H9 (cell line): ENCODE measurements around the gene BCL7B. TPM values are rescaled to one million over a fixed set of nuclear protein-coding genes. Genes with fewer than 3 reads are reported as not detected.

Experiments used
- DNase-seq: peaks from one replicate; pipeline ENCODE4 v3.0.0-alpha.2; 2017
- H2AFZ ChIP-seq: one replicate; pipeline ENCODE4 v1.6.1; 2013; ENCODE audit warnings: mild to moderate bottlenecking, low read length, control low read depth, moderate library complexity
- H2AK5ac ChIP-seq: 2 replicates; pipeline ENCODE4 v1.6.1; 2013; ENCODE audit warnings: low read length, control low read depth, mixed read lengths; ENCODE audit not compliant: insufficient read length
- H2BK120ac ChIP-seq: one replicate; pipeline ENCODE4 v1.6.1; 2013; ENCODE audit warnings: low read depth, mild to moderate bottlenecking, low read length, control low read depth, inconsistent platforms; ENCODE audit not compliant: poor library complexity, severe bottlenecking
- H2BK12ac ChIP-seq: 2 replicates; pipeline ENCODE4 v1.6.1; 2013; ENCODE audit warnings: low read length, control low read depth, mixed read lengths, low read depth; ENCODE audit not compliant: insufficient read length
- H2BK15ac ChIP-seq: 2 replicates; pipeline ENCODE4 v1.6.1; 2013; ENCODE audit warnings: low read depth, low read length, control low read depth
- H2BK20ac ChIP-seq: one replicate; pipeline ENCODE4 v1.6.1; 2013; ENCODE audit warnings: low read depth, mild to moderate bottlenecking, low read length, control low read depth, inconsistent platforms; ENCODE audit not compliant: poor library complexity, severe bottlenecking
- H2BK5ac ChIP-seq: 2 replicates; pipeline ENCODE4 v1.6.1; 2013; ENCODE audit warnings: low read length, control low read depth, mixed read lengths; ENCODE audit not compliant: insufficient read length
- H3K14ac ChIP-seq: 2 replicates; pipeline ENCODE4 v1.6.1; 2013; ENCODE audit warnings: low read length, control low read depth; ENCODE audit not compliant: insufficient read depth
- H3K18ac ChIP-seq: 2 replicates; pipeline ENCODE4 v1.6.1; 2013; ENCODE audit warnings: low read depth, mild to moderate bottlenecking, mixed read lengths, low read length, control low read depth; ENCODE audit not compliant: insufficient read length
- H3K23ac ChIP-seq: 2 replicates; pipeline ENCODE4 v1.6.1; 2013; ENCODE audit warnings: low read length, control low read depth, mixed read lengths, low read depth; ENCODE audit not compliant: insufficient read length
- H3K23me2 ChIP-seq: 2 replicates; pipeline ENCODE4 v1.6.1; 2013; ENCODE audit warnings: low read depth, mild to moderate bottlenecking, mixed read lengths, low read length, control low read depth; ENCODE audit not compliant: insufficient read length, poor library complexity, severe bottlenecking
- H3K27ac ChIP-seq: 2 replicates; pipeline ENCODE4 v1.5.1; 2013; ENCODE audit warnings: low read length, control low read depth, mixed read lengths, low read depth; ENCODE audit not compliant: insufficient read length
- H3K27me3 ChIP-seq: 2 replicates; pipeline ENCODE4 v1.6.1; 2013; ENCODE audit warnings: low read length, control low read depth, inconsistent platforms; ENCODE audit not compliant: insufficient read depth
- H3K4ac ChIP-seq: 2 replicates; pipeline ENCODE4 v1.6.1; 2013; ENCODE audit warnings: low read depth, mild to moderate bottlenecking, control low read depth, inconsistent platforms, low read length, moderate library complexity
- H3K4me1 ChIP-seq: 2 replicates; pipeline ENCODE4 v1.6.1; 2013; ENCODE audit warnings: low read length, control low read depth, inconsistent platforms; ENCODE audit not compliant: insufficient read depth
- H3K4me2 ChIP-seq: 2 replicates; pipeline ENCODE4 v1.6.1; 2013; ENCODE audit warnings: low read length, control low read depth, mixed read lengths; ENCODE audit not compliant: insufficient read length, insufficient read depth
- H3K56ac ChIP-seq: 2 replicates; pipeline ENCODE4 v1.6.1; 2013; ENCODE audit warnings: low read depth, mild to moderate bottlenecking, mixed read lengths, low read length, control low read depth; ENCODE audit not compliant: insufficient read length
- H3K79me1 ChIP-seq: 2 replicates; pipeline ENCODE4 v1.6.1; 2013; ENCODE audit warnings: low read depth, mild to moderate bottlenecking, moderate library complexity, low read length, control low read depth, inconsistent platforms; ENCODE audit not compliant: insufficient read depth, poor library complexity, severe bottlenecking
- H3K79me2 ChIP-seq: 2 replicates; pipeline ENCODE4 v1.6.1; 2013; ENCODE audit warnings: low read length, control low read depth, inconsistent platforms; ENCODE audit not compliant: insufficient read depth
- H3K9ac ChIP-seq: 2 replicates; pipeline ENCODE4 v1.6.1; 2013; ENCODE audit warnings: low read length, control low read depth, mixed read lengths; ENCODE audit not compliant: insufficient read length; ENCODE audit errors: extremely low read depth
- H3K9me3 ChIP-seq: one replicate; pipeline ENCODE4 v1.6.1; 2013; ENCODE audit warnings: low read depth, low read length, inconsistent platforms; ENCODE audit not compliant: control insufficient read depth
- H3T11ph ChIP-seq: one replicate; pipeline ENCODE4 v1.6.1; 2013; ENCODE audit warnings: mild to moderate bottlenecking, low read length, control low read depth, inconsistent platforms
- H4K20me1 ChIP-seq: one replicate; pipeline ENCODE4 v1.6.1; 2013; ENCODE audit not compliant: control insufficient read depth, insufficient read length, insufficient read depth
- H4K5ac ChIP-seq: 2 replicates; pipeline ENCODE4 v1.6.1; 2013; ENCODE audit warnings: low read depth, mild to moderate bottlenecking, mixed read lengths, low read length, control low read depth; ENCODE audit not compliant: insufficient read length
- H4K8ac ChIP-seq: replicated peaks from 2 replicates; pipeline ENCODE4 v1.6.1; 2013; ENCODE audit warnings: low read length, control low read depth, mixed read lengths, low read depth; ENCODE audit not compliant: insufficient read length
- H4K91ac ChIP-seq: 2 replicates; pipeline ENCODE4 v1.6.1; 2013; ENCODE audit warnings: low read depth, mild to moderate bottlenecking, moderate library complexity, mixed read lengths, low read length, control low read depth; ENCODE audit not compliant: insufficient read length
- H3K27ac Mint-ChIP-seq, 3 experiments: 2 replicates in 2 of 3; 3 replicates in 1 of 3; pipeline ENCODE4 v1.8.0; 2020 to 2021; ENCODE audit warnings: mixed read lengths in 3 of 3, mild to moderate bottlenecking in 1 of 3, moderate library complexity in 1 of 3
- H3K27me3 Mint-ChIP-seq: 2 replicates; pipeline ENCODE4 v1.8.0; 2021; ENCODE audit warnings: low read depth, mild to moderate bottlenecking, moderate library complexity, mixed read lengths
- H3K36me3 Mint-ChIP-seq, 3 experiments: 2 replicates in 2 of 3; 3 replicates in 1 of 3; pipeline ENCODE4 v1.8.0; 2020 to 2021; ENCODE audit warnings: low read depth in 3 of 3, mixed read lengths in 3 of 3; ENCODE audit not compliant: insufficient read depth in 1 of 3
- H3K4me1 Mint-ChIP-seq, 2 experiments: 2 replicates each; pipeline ENCODE4 v1.8.0; 2020; ENCODE audit warnings: mixed read lengths in 2 of 2
- H3K4me3 Mint-ChIP-seq, 2 experiments: 2 replicates in 1 of 2; 3 replicates in 1 of 2; pipeline ENCODE4 v1.8.0; 2020 to 2021; ENCODE audit warnings: mild to moderate bottlenecking in 2 of 2, mixed read lengths in 2 of 2, moderate library complexity in 1 of 2
- H3K9me3 Mint-ChIP-seq, 2 experiments: 2 replicates in 1 of 2; 3 replicates in 1 of 2; pipeline ENCODE4 v1.8.0; 2020; ENCODE audit warnings: mild to moderate bottlenecking in 2 of 2, mixed read lengths in 2 of 2, moderate library complexity in 1 of 2
- CTCF ChIP-seq: fragments of 200-600 bp; sonication (generic); conservative IDR thresholded peaks from 3 replicates; pipeline ENCODE4 v1.8.0; 2021; ENCODE audit warnings: antibody characterized with exemption, mild to moderate bottlenecking
- WGBS: extraction: QIAGEN DNeasy Blood & Tissue Kit; methylation state at CpG from one replicate; pipeline ENCODE4 v1.1.7; 2013; ENCODE audit warnings: missing lambda C conversion rate, low lambda C conversion rate, mixed read lengths; ENCODE audit not compliant: insufficient read length; ENCODE audit errors: extremely low coverage; 5-methylcytosine and 5-hydroxymethylcytosine counted together
- total RNA-seq: library from RNA; stranded (reverse); gene quantifications from 2 replicates; pipeline ENCODE4 v1.2.1, GENCODE V29; 2021

BCL7B gene
- total RNA-seq, 1 experiment from 2014 or later: 48.9 TPM

- peak; percentile 96 for DNase-seq
- H2BK12ac ChIP-seq: no peak overlapping the region
- H3K4ac ChIP-seq: no peak overlapping the region; the same call in 1 of the 2 replicates
- H2BK20ac ChIP-seq: no peak overlapping the region
- peak overlapping the region; percentile 99 for H3K18ac ChIP-seq
- TF ChIP-seq CTCF: no peak
- no peak overlapping the region for H3K56ac ChIP-seq
- Mint-ChIP-seq H3K36me3 (peaks cover 2 to 17% (median 7%) of the 10 kb centered on the region in 3 experiments; a peak in 6 of 7 replicates), H3K4me1 (peaks cover 8 to 12% of the 10 kb centered on the region in 2 experiments), H3K27me3 (peaks cover 28% of the 10 kb centered on the region), H3K9me3 (peaks cover 3 to 4% of the 10 kb centered on the region in 2 experiments; a peak in 3 of 5 replicates), H3K27ac (peak overlapping the region; percentile 94 to 98 (median 94); a peak in 5 of 7 replicates), H3K4me3 (peak overlapping the region; percentile 83 to 87)
- H4K91ac ChIP-seq: no peak overlapping the region
- peak overlapping the region; percentile 78 for H2BK120ac ChIP-seq
- no CpG with 5 or more reads among the region's 36 CpGs for WGBS
- H3T11ph ChIP-seq: no peak overlapping the region
- no peak overlapping the region for H2AK5ac ChIP-seq
- peak overlapping the region; percentile 98; the same call in 1 of the 2 replicates for H3K14ac ChIP-seq
- peak overlapping the region; percentile 28 for H3K27ac ChIP-seq
- H3K23ac ChIP-seq: no peak overlapping the region
- H4K8ac ChIP-seq: no peak overlapping the region
- no peaks in the 10 kb centered on the region for H3K9me3 ChIP-seq
- H3K4me2 ChIP-seq: peak overlapping the region; percentile 78
- H3K23me2 ChIP-seq: peaks cover 6% of the 10 kb centered on the region
- H3K4me1 ChIP-seq: no peaks in the 10 kb centered on the region
- H3K9ac ChIP-seq: peak overlapping the region; percentile 78
- no peaks in the 10 kb centered on the region for H4K20me1 ChIP-seq
- peaks cover 5% of the 10 kb centered on the region; the same call in 1 of the 2 replicates for H3K79me2 ChIP-seq
- H2BK5ac ChIP-seq: no peak overlapping the region
- no peak overlapping the region for H2AFZ ChIP-seq
- H2BK15ac ChIP-seq: no peak overlapping the region
- 0 out of 2 replicates have a peak, but pooled peaks cover 3% of the 10 kb centered on the region for H3K27me3 ChIP-seq
- H4K5ac ChIP-seq: no peak overlapping the region
- H3K79me1 ChIP-seq: no peaks in the 10 kb centered on the region
Observed at GRCh38 chr7:73557108-73557396, 438 bp downstream of the BCL7B start.
